GM12878 (cell line): Measurements from ENCODE around the gene PRPF6. TPM values are rescaled to one million over a fixed set of nuclear protein-coding genes. Genes with fewer than 3 reads are reported as not detected.

Experiments used
- ATAC-seq: fragments of 200-7000 bp; cut with Tn5 transposase; 3 replicates; pipeline ENCODE4 v1.9.1; 2020; ENCODE audit warnings: mild to moderate bottlenecking, moderate library complexity
- BruUV-seq: library from RNA; stranded (reverse); fragments of 400-500 nt; replicated peaks from 2 replicates; lab custom pipeline; 2021; lab: Mats Ljungman, UMichigan
- CTCF ChIA-PET: fragments of 300-600 bp; sonication (Branson Sonifier 250); formaldehyde crosslinking; extraction: SDS; loops from one replicate; lab custom pipeline; 2021; ENCODE audit warnings: inconsistent platforms; lab: Yijun Ruan, JAX
- POLR2A ChIA-PET: fragments of 350-600 bp; formaldehyde crosslinking; extraction: SDS; loops from one replicate; lab custom pipeline; 2021; ENCODE audit warnings: inconsistent platforms; lab: Charles Lee
- RAD21 ChIA-PET: fragments of 300-600 bp; sonication (Branson Sonifier 250); formaldehyde crosslinking; loops from one replicate; lab custom pipeline; 2023; ENCODE audit warnings: antibody characterized with exemption; ENCODE audit not compliant: unreplicated experiment; lab: Charles Lee
- SMC1A ChIA-PET: fragments of 300-600 bp; sonication (Branson Sonifier 250); formaldehyde crosslinking; loops from one replicate; lab custom pipeline; 2023; ENCODE audit not compliant: unreplicated experiment, uncharacterized antibody; lab: Charles Lee
- DNase-seq: peaks from one replicate; pipeline ENCODE4 v3.0.0-alpha.2; 2011; ENCODE audit warnings: low read depth, low spot score
- FAIRE-seq: peaks from 3 replicates; lab custom pipeline; 2011; peaks lifted over from hg19 to GRCh38; lab: Jason Lieb, UNC
- H2AFZ ChIP-seq: 2 replicates; pipeline ENCODE4 v1.6.0; 2011; ENCODE audit warnings: low read depth, low read length, control low read depth; ENCODE audit not compliant: control insufficient read depth
- H3K27ac ChIP-seq: 2 replicates; pipeline ENCODE4 v1.5.1; 2011; ENCODE audit warnings: control low read depth; ENCODE audit not compliant: control insufficient read depth, insufficient read depth
- H3K27me3 ChIP-seq, 2 experiments: replicated peaks in 1 of 2; 2 replicates each; pipeline versions ENCODE4 v1.6.0 to v1.6.1; 2011; ENCODE audit warnings: low read length in 1 of 2; ENCODE audit not compliant: control insufficient read depth in 2 of 2, insufficient read depth in 2 of 2
- H3K36me3 ChIP-seq, 2 experiments: 2 replicates each; pipeline ENCODE4 v1.5.1; 2011; ENCODE audit warnings: low read length in 1 of 2; ENCODE audit not compliant: control insufficient read depth in 2 of 2, insufficient read depth in 2 of 2
- H3K4me1 ChIP-seq: 2 replicates; pipeline ENCODE4 v1.6.1; 2011; ENCODE audit warnings: mild to moderate bottlenecking, low read length, moderate library complexity, mixed read lengths; ENCODE audit not compliant: control insufficient read depth, insufficient read depth
- H3K4me2 ChIP-seq: 2 replicates; pipeline ENCODE4 v1.6.0; 2011; ENCODE audit warnings: control low read depth; ENCODE audit not compliant: control insufficient read depth, insufficient read depth
- H3K4me3 ChIP-seq: fragments of 200-600 bp; sonication (generic); 2 replicates; pipeline ENCODE4 v1.5.1; 2016
- H3K79me2 ChIP-seq: 2 replicates; pipeline ENCODE4 v1.6.0; 2011; ENCODE audit warnings: low read length; ENCODE audit not compliant: control insufficient read depth, insufficient read depth
- H3K9ac ChIP-seq: 2 replicates; pipeline ENCODE4 v1.8.0; 2011; ENCODE audit warnings: low read length, control low read depth, mixed read lengths; ENCODE audit not compliant: control insufficient read depth, insufficient read depth
- H3K9me3 ChIP-seq: replicated peaks from 3 replicates; pipeline ENCODE4 v1.5.1; 2011; ENCODE audit warnings: mild to moderate bottlenecking, low read length; ENCODE audit not compliant: control insufficient read depth, insufficient read depth
- H4K20me1 ChIP-seq: 2 replicates; pipeline ENCODE4 v1.6.0; 2011; ENCODE audit not compliant: control insufficient read depth, insufficient read depth
- CEBPZ ChIP-seq: fragments of 150-350 bp; IDR thresholded peaks from 2 replicates; pipeline ENCODE4 v1.6.1; 2016; ENCODE audit warnings: low read depth, low read length
- CHD1 ChIP-seq: IDR thresholded peaks from 2 replicates; pipeline ENCODE4 v1.6.1; 2012; ENCODE audit warnings: low read depth, low read length, improper control_type of control experiment
- KAT2A ChIP-seq: conservative IDR thresholded peaks from 2 replicates; pipeline ENCODE4 v1.6.1; 2011; ENCODE audit warnings: low read depth, low read length; ENCODE audit not compliant: control insufficient read depth
- NR2C1 ChIP-seq: fragments of 450-650 bp; IDR thresholded peaks from 2 replicates; pipeline ENCODE4 v1.6.1; 2017; ENCODE audit warnings: antibody characterized with exemption, mild to moderate bottlenecking, moderate library complexity
- PAX5 ChIP-seq: IDR thresholded peaks from 2 replicates; pipeline ENCODE4 v1.6.1; 2011; ENCODE audit warnings: low read depth, low read length, borderline replicate concordance
- RFX5 ChIP-seq: IDR thresholded peaks from 2 replicates; pipeline ENCODE4 v1.6.1; 2011; ENCODE audit warnings: low read depth, low read length, improper control_type of control experiment
- RUNX3 ChIP-seq: IDR thresholded peaks from 2 replicates; pipeline ENCODE4 v1.6.1; 2012; ENCODE audit warnings: low read length, inconsistent platforms
- YY1 ChIP-seq: IDR thresholded peaks from 2 replicates; pipeline ENCODE4 v1.6.1; 2011; ENCODE audit warnings: low read depth, mild to moderate bottlenecking, low read length
- WGBS: methylation state at CpG from one replicate; pipeline ENCODE4 v1.1.6; 2016; ENCODE audit warnings: low lambda C conversion rate; ENCODE audit not compliant: insufficient replicate concordance, insufficient coverage; ENCODE audit errors: missing lambda C conversion rate; 5-methylcytosine and 5-hydroxymethylcytosine counted together
- in situ Hi-C: fragments of 300-500 bp; cut with MboI; formaldehyde crosslinking; loops from 9 replicates; pipeline ENCODE4 v1.14.3; 2018; ENCODE audit warnings: mixed read lengths
- intact Hi-C: fragments of 100-400 bp; cut with micrococcal nuclease; formaldehyde crosslinking; loops from one replicate; pipeline ENCODE4 v1.14.2; 2022; ENCODE audit not compliant: unreplicated experiment
- polyA plus RNA-seq, 11 experiments: library from polyadenylated mRNA; depleted of rRNA in 4 of 11; unstranded in 6 of 11; stranded (reverse) in 5 of 11; fragments of >200 nt; fragmentation: Nextera tagmentation in 4 of 11; fragmentation: Illumina TruSeq in 1 of 11; extraction: Ambion mirVana in 4 of 11; extraction: Trizol in 1 of 11; gene quantifications; 1 replicate in 1 of 11; 2 replicates in 10 of 11; pipeline versions ENCODE4 v1.2.1 to v1.2.3, GENCODE V29; 2011 to 2016; ENCODE audit warnings: inconsistent platforms in 2 of 11, missing spikeins in 2 of 11, low read depth in 1 of 11
- total RNA-seq, 4 experiments: library from RNA; depleted of rRNA in 3 of 4; stranded (reverse); fragments of >200 nt in 3 of 4; fragmentation: Illumina TruSeq in 1 of 4; extraction: Trizol in 1 of 4; gene quantifications; 2 replicates each; pipeline versions ENCODE4 v1.2.1 to v1.2.3, GENCODE V29; 2013 to 2021
- TF ChIP-seq, protein P1 (sequence below): fragments of 150-350 bp; IDR thresholded peaks from 2 replicates; pipeline ENCODE4 v1.6.1; 2014; ENCODE audit warnings: mild to moderate bottlenecking, low read depth, low read length

Gene PRPF6
- total and polyA plus RNA-seq, 10 of the 15 experiments (the other 5 are each of a cell fraction or from before 2014, with no cell fraction given): 5.0 to 102 (median 71.3) TPM

GRCh38 chr20:64005394-64005793 is 24.5 kb downstream of the PRPF6 start:
- RAD21 ChIA-PET: no interaction called here
- no peak overlapping the region for H3K4me3 ChIP-seq
- no peaks in the 10 kb centered on the region for H4K20me1 ChIP-seq
- H3K4me1 ChIP-seq: peaks cover 6% of the 10 kb centered on the region
- DNase-seq (no peak), FAIRE-seq (no peak), ATAC-seq (no peak)
- TF ChIP-seq, protein P1, sequence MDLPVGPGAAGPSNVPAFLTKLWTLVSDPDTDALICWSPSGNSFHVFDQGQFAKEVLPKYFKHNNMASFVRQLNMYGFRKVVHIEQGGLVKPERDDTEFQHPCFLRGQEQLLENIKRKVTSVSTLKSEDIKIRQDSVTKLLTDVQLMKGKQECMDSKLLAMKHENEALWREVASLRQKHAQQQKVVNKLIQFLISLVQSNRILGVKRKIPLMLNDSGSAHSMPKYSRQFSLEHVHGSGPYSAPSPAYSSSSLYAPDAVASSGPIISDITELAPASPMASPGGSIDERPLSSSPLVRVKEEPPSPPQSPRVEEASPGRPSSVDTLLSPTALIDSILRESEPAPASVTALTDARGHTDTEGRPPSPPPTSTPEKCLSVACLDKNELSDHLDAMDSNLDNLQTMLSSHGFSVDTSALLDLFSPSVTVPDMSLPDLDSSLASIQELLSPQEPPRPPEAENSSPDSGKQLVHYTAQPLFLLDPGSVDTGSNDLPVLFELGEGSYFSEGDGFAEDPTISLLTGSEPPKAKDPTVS: no peak
- TF ChIP-seq NR2C1: no peak
- no peak for TF ChIP-seq PAX5
- TF ChIP-seq CEBPZ: no peak
- TF ChIP-seq KAT2A: no peak
- no peak for TF ChIP-seq RFX5
- TF ChIP-seq CHD1: no peak
- TF ChIP-seq YY1: no peak
- no peak for TF ChIP-seq RUNX3
- CTCF ChIA-PET: interaction anchor here (1.0 to 1.4 kb wide), 2 partner anchors 31 to 115 kb away, joined by 3 read pairs; no protein-coding TSS in a partner anchor
- intact Hi-C loops (no loop called here), in situ Hi-C loops (no loop called here)
- POLR2A ChIA-PET: no interaction called here
- no peaks in the 10 kb centered on the region for H3K27me3 ChIP-seq
- peaks cover 21% of the 10 kb centered on the region for H3K9me3 ChIP-seq
- H3K27ac ChIP-seq: no peak overlapping the region
- BruUV-seq: no TSS peak
- no peak overlapping the region for H3K9ac ChIP-seq
- WGBS: 86% methylated on average over 6 of the region's 6 CpGs
- peaks cover 18% of the 10 kb centered on the region for H3K79me2 ChIP-seq
- H3K36me3 ChIP-seq: peaks cover 36 to 58% of the 10 kb centered on the region in 2 experiments
- SMC1A ChIA-PET: no interaction called here
- H3K4me2 ChIP-seq: no peak overlapping the region
- no peak overlapping the region for H2AFZ ChIP-seq
